HL-60/S4 treated with phorbol 12-myristate 13-acetate at 8.2 ng/mL for 4 days and 3 days (cell line): ENCODE measurements around the gene XRCC1.

Experiments used
- in situ Hi-C: fragments of 300-500 bp; cut with MboI; formaldehyde crosslinking; loops from 2 replicates; pipeline ENCODE4 v1.15.0; 2022; ENCODE audit warnings: low sequenced_read_pairs

XRCC1 gene

GRCh38 chr19:43498233-43498842, 77.0 kb downstream of the XRCC1 start:
- in situ Hi-C loops: no loop called here

GRCh38 chr19:43496960-43497359, 78.4 kb downstream of the XRCC1 start:
- in situ Hi-C loops: no loop called here

- in situ Hi-C loops: no loop called here
Observed at GRCh38 chr19:43495082-43495481, 80.2 kb downstream of the XRCC1 start.
